ENCODE measurements around the gene GALNT8.

DNA sequence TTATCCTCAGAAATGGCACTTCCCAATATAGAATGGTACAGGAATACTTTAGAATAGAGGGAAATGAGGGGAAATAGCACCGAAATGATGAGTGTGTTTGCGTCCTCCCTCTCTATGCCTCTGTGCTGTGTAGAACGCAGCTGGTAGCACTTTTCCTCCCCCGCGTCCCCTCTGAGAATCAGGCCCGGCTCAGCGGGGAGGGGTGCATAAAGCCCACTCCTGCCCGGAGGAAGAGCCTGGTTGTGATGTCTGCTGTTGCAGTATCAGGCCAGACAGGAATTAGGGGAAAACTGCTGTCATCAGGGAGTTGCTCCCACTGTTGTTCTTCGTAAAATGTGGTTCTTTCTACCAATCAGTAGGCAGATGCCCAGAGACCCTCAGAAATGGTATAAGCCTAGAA is 76.0 kb downstream of the GALNT8 start:
- TF ChIP-seq, protein P1, sequence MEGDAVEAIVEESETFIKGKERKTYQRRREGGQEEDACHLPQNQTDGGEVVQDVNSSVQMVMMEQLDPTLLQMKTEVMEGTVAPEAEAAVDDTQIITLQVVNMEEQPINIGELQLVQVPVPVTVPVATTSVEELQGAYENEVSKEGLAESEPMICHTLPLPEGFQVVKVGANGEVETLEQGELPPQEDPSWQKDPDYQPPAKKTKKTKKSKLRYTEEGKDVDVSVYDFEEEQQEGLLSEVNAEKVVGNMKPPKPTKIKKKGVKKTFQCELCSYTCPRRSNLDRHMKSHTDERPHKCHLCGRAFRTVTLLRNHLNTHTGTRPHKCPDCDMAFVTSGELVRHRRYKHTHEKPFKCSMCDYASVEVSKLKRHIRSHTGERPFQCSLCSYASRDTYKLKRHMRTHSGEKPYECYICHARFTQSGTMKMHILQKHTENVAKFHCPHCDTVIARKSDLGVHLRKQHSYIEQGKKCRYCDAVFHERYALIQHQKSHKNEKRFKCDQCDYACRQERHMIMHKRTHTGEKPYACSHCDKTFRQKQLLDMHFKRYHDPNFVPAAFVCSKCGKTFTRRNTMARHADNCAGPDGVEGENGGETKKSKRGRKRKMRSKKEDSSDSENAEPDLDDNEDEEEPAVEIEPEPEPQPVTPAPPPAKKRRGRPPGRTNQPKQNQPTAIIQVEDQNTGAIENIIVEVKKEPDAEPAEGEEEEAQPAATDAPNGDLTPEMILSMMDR (IDR thresholded peaks at IDR 0.05): no peak
- no peak for TF ChIP-seq EZH2 (IDR thresholded peaks at IDR 0.05; ENCODE audit: borderline replicate concordance, insufficient read depth, low read depth, low read length, poor library complexity, severe bottlenecking)

Data from B cell (primary cell).